ACHN (cell line): Measurements from ENCODE around the gene PKN2.
A peak's percentile ranks its signal among the peaks of the same experiment; 100 is the strongest.

Source experiments
- DNase-seq: peaks from one replicate; pipeline ENCODE4 v3.0.0-alpha.2; 2015
- in situ Hi-C: cut with HindIII; loops from 2 replicates; pipeline ENCODE4 v1.10.0; 2017; ENCODE audit warnings: low sequenced_read_pairs, low pct_ligation_motif_present, low pct_unique_long_range_greater_than_20kb

The PKN2 gene

DNA sequence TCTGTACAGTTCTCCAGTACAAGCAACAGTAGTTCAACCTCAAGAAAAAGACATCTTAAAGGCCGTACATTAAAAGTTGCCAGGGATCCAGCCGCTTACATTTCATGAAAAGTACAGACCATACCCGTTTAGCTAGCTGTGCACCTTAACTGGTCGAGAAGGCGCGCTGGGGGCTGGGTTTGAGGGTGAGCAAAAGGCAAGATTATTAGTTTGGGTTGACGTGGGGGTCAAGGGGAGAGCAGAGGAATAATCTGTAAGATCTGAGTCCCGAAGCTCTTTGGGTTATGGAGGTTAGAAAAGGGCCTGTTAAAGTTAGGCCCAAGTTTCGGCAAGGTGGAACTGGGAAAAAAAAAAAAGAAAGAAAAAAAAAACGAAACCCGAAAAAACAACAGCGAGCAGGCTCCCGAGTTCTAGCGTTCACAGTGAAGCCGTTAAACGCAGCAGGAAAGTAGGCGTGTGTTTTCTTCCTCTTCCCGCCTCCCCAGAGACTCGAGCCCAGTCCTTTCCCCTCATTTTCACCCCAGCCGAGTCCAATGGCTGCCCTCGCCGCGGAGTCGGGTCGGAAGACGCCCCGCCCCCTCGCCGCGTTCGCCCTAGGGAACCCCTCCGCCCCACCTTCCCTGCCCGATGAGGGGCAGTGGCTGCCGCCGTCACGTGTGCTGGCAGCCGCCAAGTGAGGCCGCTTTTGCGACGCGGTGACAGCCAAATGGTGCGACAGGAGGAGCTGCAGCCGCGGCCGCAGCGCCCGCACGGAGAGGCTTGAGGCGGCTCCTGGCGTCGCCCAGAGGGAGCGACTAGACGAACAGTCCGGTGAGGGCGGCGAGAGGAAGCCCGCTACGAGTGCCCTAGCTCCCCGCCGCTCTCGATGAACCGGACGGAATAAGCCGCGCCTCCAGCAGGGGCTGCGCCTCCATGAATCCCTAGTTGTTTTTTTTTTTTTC lies at the start of gene PKN2:
Gene PKN2, plus strand, starts transcription at position 733 of the 941 bp plus-strand sequence. CDS start 308 bp downstream, outside the sequence.
- DNase-seq: peak; percentile 97
- in situ Hi-C loops: no loop called here

DNA sequence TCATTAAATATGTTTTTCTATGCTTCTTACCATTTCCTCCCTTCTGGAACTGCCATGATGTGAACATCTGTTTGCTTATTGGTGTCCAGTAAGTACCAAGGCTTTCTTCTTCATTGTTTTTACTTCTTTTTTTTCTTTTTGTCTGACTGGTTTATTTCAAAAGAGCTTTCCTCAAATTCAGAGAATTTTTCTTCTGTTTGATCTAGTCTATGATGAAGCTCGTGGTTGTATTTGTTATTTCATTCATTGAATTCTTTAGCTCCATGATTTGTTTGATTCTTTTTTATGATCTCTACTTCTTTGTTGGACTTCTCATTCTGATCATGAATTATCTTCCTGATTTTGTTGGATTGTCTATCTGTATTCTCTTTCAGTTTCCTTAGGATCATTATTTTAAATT lies 49.5 kb upstream of the PKN2 start:
- in situ Hi-C loops: no loop called here
- no peak for DNase-seq

DNA sequence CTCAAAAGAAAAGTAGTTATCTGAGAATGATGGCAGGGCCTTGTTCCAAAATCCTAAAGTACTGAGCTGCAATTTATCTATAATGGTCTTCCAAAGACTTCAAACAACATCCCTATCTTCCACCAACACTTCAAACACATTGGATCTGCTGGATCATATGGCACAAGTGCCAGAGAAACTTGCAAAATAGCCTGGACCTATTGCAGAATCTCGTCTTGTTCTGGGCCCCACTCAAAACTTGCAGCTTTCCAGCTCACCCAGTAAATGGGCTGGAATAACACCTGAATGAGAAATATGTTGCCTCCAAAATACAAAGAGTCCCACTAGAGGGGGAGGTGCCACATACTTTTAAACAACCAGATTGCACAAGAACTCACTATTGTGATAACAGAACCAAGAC lies 44.0 kb upstream of the PKN2 start:
- in situ Hi-C loops: no loop called here
- no peak for DNase-seq

DNA sequence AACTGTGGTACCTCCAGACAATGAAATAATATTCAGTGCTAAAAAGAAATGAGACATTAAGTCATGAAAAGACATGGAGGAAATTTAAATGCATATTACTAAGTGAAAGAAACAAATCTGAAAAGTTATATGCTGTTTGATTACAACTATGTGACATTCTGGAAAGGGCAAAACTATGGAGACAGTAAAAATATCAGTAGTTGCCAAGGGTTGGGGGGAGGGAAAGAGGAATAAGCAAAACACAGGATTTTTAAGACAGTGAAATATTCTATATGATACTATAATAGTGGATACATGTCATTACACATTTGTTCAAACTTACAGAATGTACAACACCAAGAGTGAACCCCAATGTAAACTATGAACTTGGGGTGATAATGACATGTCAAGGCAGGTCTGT lies 38.2 kb upstream of the PKN2 start:
- in situ Hi-C loops: no loop called here
- DNase-seq: no peak

DNA sequence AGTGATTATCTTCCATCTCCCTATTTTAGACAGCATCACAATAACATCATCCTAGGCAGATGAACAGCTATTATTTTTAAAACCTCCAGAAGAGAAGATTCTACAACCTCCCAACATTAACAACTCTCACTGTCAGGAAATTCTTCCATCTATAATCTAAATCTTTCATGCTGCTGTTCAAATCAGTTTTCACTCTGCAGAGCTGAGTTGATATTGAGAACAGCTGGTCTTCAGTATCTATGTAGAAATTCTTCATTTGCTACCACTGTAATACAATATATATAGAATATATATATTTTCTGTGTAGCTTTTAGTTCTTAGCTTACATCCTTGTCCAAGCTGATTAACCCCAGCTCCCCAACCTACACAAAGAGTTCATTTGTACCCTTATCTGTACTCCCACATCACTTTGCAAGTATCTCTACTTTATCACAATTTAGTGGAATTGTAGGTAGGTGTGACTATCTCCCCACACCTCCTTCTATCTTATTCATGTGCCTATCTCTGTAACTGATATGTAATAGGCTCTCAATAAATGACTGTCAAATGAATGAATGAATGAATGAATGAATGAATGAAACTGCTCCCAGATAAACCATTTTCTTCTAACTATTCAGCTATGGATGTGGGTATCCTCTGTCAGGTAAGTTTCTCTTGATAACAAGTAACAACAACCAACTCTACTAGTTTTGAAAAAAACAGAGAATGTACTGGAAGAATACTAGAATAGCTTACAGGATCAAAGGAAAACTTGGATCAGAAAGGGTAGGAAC lies 37.4 kb upstream of the PKN2 start:
- in situ Hi-C loops: no loop called here
- no peak for DNase-seq

DNA sequence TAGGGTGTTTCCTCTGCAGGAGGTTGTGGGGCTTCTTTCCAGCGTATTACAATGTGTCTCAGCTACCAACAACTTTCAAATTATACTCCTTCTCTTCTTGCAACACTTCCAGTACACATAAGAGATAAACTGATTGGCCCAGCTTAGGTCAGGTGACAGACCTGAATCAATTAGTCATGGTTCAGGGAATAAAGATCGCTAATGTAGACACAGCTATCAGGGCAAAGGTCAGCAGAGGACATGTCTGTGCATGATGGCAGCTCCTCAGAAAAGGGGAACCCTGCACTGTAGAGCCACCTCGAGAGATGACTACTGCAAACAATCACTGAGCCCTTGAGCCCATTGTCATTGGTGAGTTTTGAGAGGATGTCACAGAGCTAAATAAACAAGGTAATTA lies 36.8 kb upstream of the PKN2 start:
- in situ Hi-C loops: no loop called here

DNA sequence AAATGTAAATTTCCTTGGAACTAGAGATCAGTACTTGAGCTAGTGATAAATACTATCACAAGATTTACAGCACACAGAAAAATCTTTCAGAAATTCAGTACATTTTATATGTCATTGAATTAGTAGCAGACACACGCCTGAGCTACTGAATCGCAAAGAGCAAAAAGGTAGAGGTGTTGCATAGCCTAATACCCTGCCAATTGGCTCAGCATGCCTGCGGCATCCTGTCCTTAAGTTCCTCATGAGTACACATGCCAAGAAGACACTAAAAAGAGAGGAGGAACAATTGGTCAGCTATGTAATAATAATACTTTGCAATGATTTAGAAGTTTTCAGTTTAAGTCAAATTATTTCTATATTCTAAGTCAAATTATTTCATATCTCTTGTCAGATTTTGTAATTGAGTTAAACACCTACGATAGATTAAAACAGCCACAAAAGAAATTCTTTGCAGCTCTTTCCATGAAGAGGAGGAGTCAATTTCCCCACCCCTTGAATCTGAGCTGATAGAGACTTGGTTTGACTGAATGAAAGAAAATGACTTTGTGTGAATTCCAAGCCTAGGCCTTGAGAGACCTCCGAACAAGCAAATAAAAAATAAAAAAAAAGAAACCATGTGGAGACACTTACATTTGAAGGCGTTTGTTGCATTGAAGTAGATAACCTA lies 36.2 kb upstream of the PKN2 start:
- no peak for DNase-seq
- in situ Hi-C loops: no loop called here

More for the DNA sequence above, 36.8 kb upstream of the PKN2 start:
- no peak for DNase-seq

DNA sequence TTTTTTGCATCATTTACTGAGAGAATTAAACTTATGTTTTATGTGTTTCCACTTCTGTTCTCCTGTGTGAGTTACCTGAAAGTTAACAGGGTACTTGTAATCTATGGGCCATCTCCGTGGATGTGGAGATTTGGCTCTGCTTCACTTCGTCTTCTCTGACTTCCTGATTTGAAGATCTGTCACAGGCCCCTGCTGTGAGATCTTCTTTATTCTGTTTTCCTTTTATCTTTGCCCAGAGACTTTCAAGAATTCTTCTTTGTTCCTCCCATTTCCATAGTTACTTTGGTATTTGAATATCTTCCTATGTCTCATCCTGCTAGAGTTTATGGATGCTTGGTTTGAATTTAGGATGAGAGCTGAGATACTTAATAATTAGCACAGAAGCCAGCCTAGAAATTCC lies 35.4 kb upstream of the PKN2 start:
- in situ Hi-C loops: no loop called here
- no peak for DNase-seq

DNA sequence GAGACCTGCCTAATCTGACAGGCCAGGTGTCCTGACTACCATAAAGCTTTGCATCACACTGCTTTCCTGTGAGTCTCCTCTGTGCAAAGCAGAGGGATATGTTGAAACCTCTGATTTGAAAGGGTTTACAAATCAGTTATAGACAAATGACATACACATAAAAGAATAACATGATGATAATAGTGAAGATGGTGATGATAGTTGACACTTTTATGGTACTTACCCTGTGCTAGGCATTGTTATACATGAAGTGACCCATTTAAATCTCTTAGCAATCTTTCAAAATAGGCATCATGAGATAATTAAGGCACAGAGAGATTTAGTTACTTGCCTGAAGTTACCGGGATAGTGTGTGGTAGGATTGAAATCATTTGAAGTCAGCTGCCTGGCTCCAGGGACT lies 34.1 kb upstream of the PKN2 start:
- in situ Hi-C loops: no loop called here
- DNase-seq: no peak

DNA sequence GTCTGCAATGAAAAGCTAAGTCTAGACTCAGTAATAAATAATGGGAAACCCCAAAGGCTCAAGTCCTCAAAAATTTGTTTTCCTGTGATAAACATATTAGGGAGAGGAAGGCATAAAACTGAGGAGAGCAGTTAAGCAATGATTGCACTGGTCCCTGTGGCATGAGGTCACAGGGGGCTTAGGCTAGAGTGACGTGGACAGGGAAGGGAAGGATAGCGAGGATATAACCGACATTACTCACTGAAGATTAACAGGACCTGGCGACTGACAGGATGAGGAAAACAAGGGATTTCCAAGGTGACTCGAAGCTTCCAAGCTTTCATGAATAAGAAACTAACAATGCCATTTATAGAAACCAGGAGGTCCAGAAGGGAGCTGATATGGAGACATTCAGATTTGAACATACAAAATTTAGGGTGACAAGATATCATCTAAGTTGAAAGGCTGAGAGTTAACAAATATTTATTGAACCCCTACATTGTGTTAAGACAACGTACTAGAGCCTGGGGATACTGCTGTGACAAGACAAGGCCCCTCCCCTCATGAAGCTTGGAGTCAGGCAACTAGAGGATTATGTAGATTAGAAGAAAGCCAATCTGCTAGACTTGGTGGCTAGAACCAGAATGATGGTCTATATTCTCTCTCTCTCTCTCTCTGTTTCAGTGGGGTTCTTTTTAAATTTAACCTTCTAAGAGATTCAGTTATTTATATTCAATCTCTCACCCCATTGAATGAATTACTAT lies 33.2 kb upstream of the PKN2 start:
- no peak for DNase-seq
- in situ Hi-C loops: no loop called here

DNA sequence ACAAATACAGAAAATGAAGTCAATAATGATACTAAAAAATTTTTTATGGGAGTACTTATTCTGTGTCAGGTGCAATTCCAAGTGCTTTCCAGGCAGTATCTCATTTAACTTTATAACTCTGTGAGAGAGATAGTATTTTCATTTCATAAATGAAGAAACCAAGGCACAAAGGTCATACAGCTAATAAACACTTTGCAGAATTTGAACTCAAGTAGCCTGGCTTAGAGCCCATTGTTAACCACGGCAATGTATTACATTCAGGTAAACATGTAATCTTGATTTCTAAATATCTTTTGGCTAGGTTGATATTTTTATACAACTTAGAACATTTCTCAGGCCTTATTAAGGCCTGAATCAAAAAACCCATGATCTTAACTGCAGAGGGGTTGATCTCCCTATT lies 28.9 kb upstream of the PKN2 start:
- DNase-seq: no peak
- in situ Hi-C loops: no loop called here

DNA sequence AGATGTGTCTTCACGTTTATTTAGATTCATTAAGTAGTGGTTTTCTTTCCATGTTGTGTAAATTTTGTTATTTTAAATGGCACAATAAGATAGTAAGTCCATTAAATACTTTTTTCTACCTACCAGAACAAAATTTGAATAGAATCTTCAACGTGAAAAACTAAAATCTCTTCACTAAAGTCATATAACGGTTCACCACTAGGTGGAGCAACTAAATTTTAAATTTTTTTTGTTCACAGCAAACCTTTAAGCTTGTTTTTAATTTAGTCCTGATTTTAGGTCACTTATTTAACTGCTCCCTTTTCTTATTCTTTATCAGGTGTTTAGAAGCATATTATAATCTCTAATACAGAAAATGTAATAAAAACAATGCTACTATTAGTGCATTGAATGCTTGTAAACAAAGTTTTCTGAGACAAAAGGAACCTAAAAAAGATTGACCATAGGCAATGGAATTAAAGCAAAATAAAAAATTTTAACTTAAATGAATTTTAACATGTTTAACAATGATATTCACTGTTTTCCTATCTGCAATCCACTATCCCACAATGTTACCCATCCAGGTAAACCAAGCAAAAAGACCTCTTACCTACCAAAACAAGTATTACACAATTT lies 28.3 kb upstream of the PKN2 start:
- in situ Hi-C loops: no loop called here
- peak; percentile 38 for DNase-seq

DNA sequence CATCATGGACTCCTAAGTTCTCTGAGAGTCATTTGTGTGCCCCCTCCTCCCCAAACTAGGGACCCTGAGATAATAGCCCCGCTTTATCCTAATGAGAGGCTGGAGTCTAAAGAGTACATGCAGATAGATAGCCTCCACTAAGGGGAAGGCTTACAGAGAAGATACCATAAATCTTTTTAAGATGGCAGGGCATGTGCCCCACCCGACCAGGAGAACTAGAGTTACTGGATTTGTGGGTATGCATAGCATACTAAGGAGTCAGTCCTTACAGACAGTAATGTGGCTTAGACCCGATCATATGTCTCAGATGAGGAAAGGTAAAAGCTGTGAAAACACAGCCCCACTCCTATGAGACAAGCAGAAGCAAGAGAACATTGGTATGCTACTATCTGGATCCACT lies 25.7 kb upstream of the PKN2 start:
- in situ Hi-C loops: no loop called here
- no peak for DNase-seq

DNA sequence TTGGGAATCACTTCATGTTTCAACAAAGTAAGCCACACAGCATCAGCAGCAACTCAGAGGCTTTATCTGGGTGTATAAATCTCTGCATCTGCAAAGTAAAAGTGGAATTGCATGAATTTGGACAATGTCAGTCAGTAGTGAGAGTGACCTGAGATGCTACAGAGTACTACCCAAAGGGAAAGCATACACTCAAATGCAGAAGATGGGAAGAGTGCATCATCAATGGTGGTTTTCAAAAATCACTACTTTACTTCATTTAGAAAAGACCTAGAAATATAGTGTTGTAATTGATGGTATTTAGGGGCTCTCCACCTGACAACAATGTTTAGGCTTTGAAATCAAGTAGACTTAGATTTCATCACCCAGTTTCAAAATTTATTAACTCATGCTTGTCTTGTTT lies 24.5 kb upstream of the PKN2 start:
- no peak for DNase-seq
- in situ Hi-C loops: no loop called here

DNA sequence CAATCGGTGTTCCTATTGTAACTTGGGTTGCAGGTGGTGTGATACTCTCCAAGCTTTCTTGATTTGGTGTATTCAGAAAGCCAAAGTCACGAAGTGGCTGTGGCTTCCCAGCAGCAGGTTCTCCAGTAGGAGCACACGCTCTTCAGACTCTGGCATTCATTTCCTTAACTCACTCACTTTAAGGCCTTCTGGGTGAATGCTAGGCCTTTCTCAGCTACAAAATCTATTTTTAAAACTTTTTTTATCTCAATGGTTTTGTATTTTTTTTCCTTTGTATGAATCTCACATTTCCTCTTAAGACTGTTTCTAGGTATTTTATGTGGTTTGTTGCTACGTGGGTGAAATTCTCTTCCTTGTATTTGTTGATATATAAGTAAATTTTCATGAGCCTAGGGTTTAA lies 22.9 kb upstream of the PKN2 start:
- no peak for DNase-seq
- in situ Hi-C loops: no loop called here

DNA sequence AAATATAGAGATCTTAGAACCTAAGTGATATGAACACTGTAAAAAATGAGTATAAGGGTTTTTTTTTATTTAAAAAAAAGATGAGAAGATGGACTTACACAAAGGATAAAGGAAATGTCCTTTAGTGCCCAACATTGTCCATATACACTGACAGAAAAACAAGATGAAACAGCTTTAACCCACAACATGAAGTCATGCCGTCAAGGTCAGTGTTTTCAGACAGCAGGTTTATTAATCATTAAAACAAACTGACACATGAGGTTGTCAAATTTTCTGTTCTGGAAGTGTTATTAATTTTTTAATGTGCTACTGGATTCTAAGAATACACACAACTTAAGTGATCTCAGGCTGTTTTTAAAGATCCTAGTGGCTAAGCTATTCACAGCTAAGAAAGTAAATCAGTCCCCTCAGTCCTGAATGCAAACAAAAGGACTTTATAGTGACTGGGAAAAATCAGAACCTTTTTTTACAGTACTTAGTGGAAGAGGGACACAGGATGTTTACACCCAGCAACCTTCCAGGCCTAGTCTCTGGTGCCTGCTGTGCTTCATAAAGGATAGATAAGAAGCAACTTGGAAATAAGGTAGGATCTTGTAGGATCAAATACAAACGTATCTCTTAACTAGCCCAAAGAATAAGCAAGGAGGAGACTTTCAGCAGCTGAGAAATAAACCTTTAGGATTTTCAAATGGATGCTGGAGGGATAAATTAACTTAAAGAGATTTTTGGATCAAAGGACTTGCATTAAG lies 21.9 kb upstream of the PKN2 start:
- no peak for DNase-seq
- in situ Hi-C loops: no loop called here

DNA sequence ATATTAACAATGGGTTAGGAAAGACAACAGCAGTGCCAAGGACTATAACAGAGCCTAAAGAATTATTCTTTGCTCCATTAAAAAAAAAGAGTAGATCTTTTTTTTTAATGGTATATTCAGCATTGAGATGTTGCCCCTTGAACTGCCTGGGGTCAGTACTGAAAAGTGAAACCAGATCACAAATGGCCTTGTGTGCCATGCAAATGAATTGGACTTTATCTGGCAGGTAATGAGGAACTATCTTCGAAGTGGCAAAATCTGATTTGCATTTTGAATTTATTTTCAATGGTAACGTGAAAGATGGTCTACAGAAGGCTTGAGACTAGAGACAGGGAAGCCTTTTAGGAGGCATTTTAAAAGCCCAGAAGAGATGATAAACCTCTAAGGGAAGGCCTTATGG lies 21.4 kb upstream of the PKN2 start:
- no peak for DNase-seq
- in situ Hi-C loops: no loop called here

DNA sequence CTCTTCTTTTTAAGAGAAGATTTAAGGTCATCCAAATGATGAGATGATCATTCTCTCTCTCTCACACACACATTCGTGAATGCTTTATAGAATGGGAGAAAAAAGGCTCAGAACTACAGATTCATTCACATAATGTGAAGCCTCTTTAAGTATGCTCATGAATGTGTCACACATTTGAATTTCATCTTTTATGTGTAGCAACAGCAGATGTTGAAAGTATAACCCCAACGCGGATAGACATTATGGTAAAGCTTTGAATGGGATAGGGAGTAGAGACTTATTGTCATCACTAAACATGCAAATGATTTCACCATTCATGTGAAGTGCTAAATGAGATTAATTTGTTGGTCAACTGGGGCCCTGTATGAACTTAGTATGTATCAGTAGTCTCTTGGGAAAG lies 15.7 kb upstream of the PKN2 start:
- in situ Hi-C loops: no loop called here
- DNase-seq: no peak
